ENCODE measurements around the gene GPT2. TPM values are rescaled to one million over a fixed set of nuclear protein-coding genes. Genes with fewer than 3 reads are reported as not detected.
A peak's percentile ranks its signal among the peaks of the same experiment; 100 is the strongest.

The GPT2 gene
- total RNA-seq, 6 donors from 2014 or later, result 2.9 to 19.9 (median 6.3) TPM

GRCh38 chr16:46884513-46885293 lies 541 bp downstream of the GPT2 start:
- peak overlapping the region; percentile 87 to 97 (median 94) for H3K4me3 ChIP-seq
- ATAC-seq (ENCODE audit: low FRiP score in 2 of 2) (no peak), DNase-seq (no peak)
- H3K36me3 ChIP-seq, result no peaks in the 10 kb centered on the region
- no peaks in the 10 kb centered on the region for H3K9me3 ChIP-seq
- peak overlapping the region in 1 of 4 donors; percentile 70 for H3K27ac ChIP-seq
- peaks cover 12 to 20% (median 16%) of the 10 kb centered on the region in 4 donors for H3K4me1 ChIP-seq
- WGBS, 2 donors, result 6 to 14% methylated on average over 9 to 41 of the region's 72 CpGs
- TF ChIP-seq, protein P1, sequence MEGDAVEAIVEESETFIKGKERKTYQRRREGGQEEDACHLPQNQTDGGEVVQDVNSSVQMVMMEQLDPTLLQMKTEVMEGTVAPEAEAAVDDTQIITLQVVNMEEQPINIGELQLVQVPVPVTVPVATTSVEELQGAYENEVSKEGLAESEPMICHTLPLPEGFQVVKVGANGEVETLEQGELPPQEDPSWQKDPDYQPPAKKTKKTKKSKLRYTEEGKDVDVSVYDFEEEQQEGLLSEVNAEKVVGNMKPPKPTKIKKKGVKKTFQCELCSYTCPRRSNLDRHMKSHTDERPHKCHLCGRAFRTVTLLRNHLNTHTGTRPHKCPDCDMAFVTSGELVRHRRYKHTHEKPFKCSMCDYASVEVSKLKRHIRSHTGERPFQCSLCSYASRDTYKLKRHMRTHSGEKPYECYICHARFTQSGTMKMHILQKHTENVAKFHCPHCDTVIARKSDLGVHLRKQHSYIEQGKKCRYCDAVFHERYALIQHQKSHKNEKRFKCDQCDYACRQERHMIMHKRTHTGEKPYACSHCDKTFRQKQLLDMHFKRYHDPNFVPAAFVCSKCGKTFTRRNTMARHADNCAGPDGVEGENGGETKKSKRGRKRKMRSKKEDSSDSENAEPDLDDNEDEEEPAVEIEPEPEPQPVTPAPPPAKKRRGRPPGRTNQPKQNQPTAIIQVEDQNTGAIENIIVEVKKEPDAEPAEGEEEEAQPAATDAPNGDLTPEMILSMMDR (IDR thresholded peaks at IDR 0.05), result no peak
- TF ChIP-seq EP300 (IDR thresholded peaks at IDR 0.05) (no peak), POLR2A (IDR thresholded peaks at IDR 0.05) (no peak), POLR2AphosphoS5 (IDR thresholded peaks at IDR 0.05) (no peak)
- no peaks in the 10 kb centered on the region for H3K27me3 ChIP-seq

- TF ChIP-seq POLR2AphosphoS5 (IDR thresholded peaks at IDR 0.05), result no peak
- TF ChIP-seq POLR2A (IDR thresholded peaks at IDR 0.05), result no peak
- no peak for TF ChIP-seq EP300 (IDR thresholded peaks at IDR 0.05)
- TF ChIP-seq, protein P1 (IDR thresholded peaks at IDR 0.05), result no peak
- no peaks in the 10 kb centered on the region for H3K36me3 ChIP-seq
- no peak for DNase-seq
- H3K4me3 ChIP-seq, result no peak overlapping the region
- no peaks in the 10 kb centered on the region for H3K27me3 ChIP-seq
- peaks cover 12 to 20% (median 16%) of the 10 kb centered on the region in 4 donors for H3K4me1 ChIP-seq
- no peak overlapping the region for H3K27ac ChIP-seq
- WGBS, 2 donors, result 74 to 75% methylated on average over 6 to 12 of the region's 12 CpGs
- ATAC-seq (ENCODE audit: low FRiP score in 2 of 2), result no peak
- no peaks in the 10 kb centered on the region for H3K9me3 ChIP-seq
These were observed 2.0 kb downstream of the GPT2 start for GRCh38 chr16:46885960-46886763.

GRCh38 chr16:46886764-46887523 lies 2.8 kb downstream of the GPT2 start:
- Histone ChIP-seq H3K27ac (no peak overlapping the region), H3K36me3 (no peaks in the 10 kb centered on the region), H3K4me1 (peaks cover 12 to 20% (median 16%) of the 10 kb centered on the region in 4 donors), H3K4me3 (no peak overlapping the region), H3K9me3 (no peaks in the 10 kb centered on the region), H3K27me3 (no peaks in the 10 kb centered on the region)
- DNase-seq (no peak), ATAC-seq (ENCODE audit: low FRiP score in 2 of 2) (no peak)
- no peak for TF ChIP-seq POLR2AphosphoS5 (IDR thresholded peaks at IDR 0.05)
- WGBS, 2 donors, result 88 to 90% methylated on average over 16 of the region's 16 CpGs

GRCh38 chr16:46887524-46887854 lies 3.3 kb downstream of the GPT2 start:
- no peak overlapping the region for H3K4me3 ChIP-seq
- TF ChIP-seq POLR2A (IDR thresholded peaks at IDR 0.05), result no peak
- no peak for TF ChIP-seq POLR2AphosphoS5 (IDR thresholded peaks at IDR 0.05)
- no peak overlapping the region for H3K27ac ChIP-seq
- WGBS, 2 donors, result 75 to 86% methylated on average over 2 of the region's 2 CpGs
- peaks cover 12 to 20% (median 16%) of the 10 kb centered on the region in 4 donors for H3K4me1 ChIP-seq
- no peak for DNase-seq
- no peaks in the 10 kb centered on the region for H3K27me3 ChIP-seq
- ATAC-seq (ENCODE audit: low FRiP score in 2 of 2), result no peak
- H3K9me3 ChIP-seq, result no peaks in the 10 kb centered on the region
- no peaks in the 10 kb centered on the region for H3K36me3 ChIP-seq

DNA sequence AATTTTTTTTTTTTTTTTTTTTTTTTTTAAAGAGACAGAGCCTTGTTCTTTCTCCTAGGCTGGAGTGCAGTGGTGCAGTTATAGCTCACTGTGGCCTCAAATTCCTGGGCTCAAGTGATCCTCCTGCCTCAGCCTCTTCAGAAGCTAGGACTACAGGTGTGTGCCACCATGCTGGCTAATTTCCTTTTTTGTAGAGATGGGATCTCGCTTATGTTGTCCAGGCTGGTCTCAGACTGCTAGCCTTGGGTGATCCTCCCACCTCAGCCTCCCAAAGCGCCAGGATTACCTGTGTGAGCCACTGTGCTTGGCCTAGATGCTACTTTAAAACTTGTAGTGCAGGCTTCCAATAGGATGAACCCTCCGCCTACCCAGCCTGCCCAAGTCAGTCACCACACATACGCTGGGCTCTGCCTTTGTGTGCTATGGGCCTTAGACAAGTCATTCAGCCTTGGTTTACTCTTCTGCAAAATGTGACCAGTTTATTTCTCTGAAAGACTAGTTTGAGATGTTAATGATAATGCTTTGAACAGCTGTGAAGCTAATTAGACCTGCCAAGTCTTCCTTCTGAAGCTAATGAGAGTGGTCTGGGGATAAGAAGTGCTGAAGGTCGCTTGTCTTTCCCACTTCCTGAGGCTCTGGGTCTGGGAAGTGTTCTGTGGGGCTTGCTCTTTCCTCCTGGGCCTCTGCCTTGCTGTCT lies 5.2 kb downstream of the GPT2 start:
- no peak overlapping the region for H3K4me3 ChIP-seq
- no peak overlapping the region for H3K27ac ChIP-seq
- TF ChIP-seq EP300 (IDR thresholded peaks at IDR 0.05) (no peak), POLR2AphosphoS5 (IDR thresholded peaks at IDR 0.05) (no peak), POLR2A (IDR thresholded peaks at IDR 0.05) (no peak)
- 89 to 92% methylated on average over 5 of the region's 5 CpGs for WGBS, 2 donors
- no peaks in the 10 kb centered on the region for H3K9me3 ChIP-seq
- no peaks in the 10 kb centered on the region for H3K36me3 ChIP-seq
- peaks cover 8 to 11% (median 9%) of the 10 kb centered on the region in 4 donors for H3K4me1 ChIP-seq
- no peaks in the 10 kb centered on the region for H3K27me3 ChIP-seq
- ATAC-seq (ENCODE audit: low FRiP score in 2 of 2) (no peak), DNase-seq (no peak)
